ENCODE results near the gene SNRNP27. TPM values are rescaled to one million over a fixed set of nuclear protein-coding genes. Genes with fewer than 3 reads are reported as not detected.
"Not testable (repeated sequence)": the region's sequence is repeated elsewhere in the genome, so short reads cannot be mapped to it uniquely, and the experiment has no call there.

Gene SNRNP27, protein sequence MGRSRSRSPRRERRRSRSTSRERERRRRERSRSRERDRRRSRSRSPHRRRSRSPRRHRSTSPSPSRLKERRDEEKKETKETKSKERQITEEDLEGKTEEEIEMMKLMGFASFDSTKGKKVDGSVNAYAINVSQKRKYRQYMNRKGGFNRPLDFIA
- total RNA-seq (2014; rRNA removed; shearing (Covaris generic)) = 62.8 and 63.7 TPM in 2 replicates

GRCh38 chr2:69893684-69894551, at the start of gene SNRNP27:
Gene SNRNP27 (plus strand): TSS chr2:69893956. CDS start chr2:69893985, 29 bp downstream.
- DNase-seq (ENCODE audit: low spot score) = peak; percentile 66

GRCh38 chr2:69843993-69844392, 49.8 kb upstream of the SNRNP27 start:
- DNase-seq (ENCODE audit: low spot score) = no peak

DNA sequence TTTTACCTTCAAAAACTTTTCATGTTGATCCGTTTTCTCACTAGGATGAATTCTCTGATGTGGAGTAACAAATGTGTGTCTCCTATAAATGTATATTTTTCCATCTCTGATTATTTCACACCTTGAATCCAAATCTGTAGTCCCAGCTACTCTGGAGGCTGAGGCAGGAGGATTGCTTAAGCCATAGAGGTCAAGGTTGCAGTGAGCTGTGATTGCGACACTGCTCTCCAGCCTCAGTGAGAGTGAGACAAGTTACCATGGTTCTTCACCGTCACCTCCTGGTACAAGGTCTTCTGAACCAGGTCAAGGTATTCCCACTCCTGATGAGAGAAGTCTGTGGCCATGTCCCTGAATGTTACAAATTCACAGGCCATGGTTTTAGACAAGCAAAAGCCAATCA, 49.2 kb upstream of the SNRNP27 start:
- DNase-seq (ENCODE audit: low spot score) = no peak

DNA sequence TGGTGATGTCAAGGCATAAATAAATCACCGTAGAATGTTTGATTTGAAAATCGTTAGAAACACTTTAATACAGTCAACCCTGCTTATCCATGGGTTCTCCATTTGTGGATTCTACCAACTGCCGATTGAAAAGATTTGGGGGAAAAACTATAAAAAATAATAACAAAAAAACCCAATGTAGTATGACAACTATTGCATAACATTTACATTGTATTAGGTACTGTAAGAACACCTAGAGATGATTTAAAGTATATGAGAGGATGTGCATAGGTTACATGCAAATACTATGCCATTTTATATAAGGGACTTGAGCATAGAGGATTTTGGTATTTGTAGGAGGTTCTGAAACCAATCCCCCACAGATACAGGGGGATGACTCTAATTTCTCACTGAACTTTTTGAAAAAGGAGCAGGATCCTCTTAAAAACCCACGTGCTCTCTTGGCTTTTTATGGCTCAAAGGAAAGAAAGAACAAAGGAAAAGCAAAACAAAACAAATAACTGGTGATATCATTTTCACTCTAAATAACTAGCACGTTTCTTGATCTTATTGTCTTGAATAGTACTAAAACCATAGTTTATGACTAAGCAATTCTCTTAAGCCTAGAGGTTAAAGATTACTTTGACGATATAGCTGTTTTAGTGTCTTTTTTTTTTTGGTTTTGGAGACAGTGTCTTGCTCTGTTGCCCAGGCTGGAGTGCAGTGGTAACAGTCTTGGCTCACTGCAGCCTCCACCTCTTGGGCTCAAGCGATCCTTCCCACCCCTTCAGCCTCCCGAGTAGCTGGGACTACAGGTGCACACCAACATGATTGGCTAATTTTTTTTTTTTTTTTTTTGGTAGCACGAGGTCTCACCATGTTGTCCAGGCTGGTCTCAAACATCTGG, 47.3 kb upstream of the SNRNP27 start:
- no peak for DNase-seq (ENCODE audit: low spot score)

- no peak for DNase-seq (ENCODE audit: low spot score)
These were observed 46.5 kb upstream of the SNRNP27 start for GRCh38 chr2:69847068-69847828.

- DNase-seq (ENCODE audit: low spot score) = no peak
These were observed 45.5 kb upstream of the SNRNP27 start for GRCh38 chr2:69848186-69848790.

GRCh38 chr2:69858261-69858660, 35.5 kb upstream of the SNRNP27 start:
- no peak for DNase-seq (ENCODE audit: low spot score)

DNA sequence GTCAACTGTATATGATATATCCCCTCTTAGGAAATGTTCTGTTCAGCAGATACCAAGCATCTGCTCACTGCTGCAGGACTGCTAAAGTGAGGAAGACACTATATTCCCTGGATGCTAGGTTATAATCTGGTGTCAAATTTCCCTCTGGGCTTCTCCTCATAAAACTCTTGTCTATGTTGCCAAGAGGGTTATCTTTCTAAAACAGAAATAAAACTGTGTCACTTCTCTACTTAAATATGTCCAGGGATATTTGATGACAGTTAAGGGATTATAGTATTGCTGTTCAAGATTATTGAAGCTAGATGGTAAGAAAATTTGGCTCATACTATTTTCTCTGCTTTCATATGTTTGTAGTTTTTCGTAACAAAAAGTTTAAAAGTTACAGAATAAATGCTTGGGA, 30.5 kb upstream of the SNRNP27 start:
- DNase-seq (ENCODE audit: low spot score) = no peak

DNA sequence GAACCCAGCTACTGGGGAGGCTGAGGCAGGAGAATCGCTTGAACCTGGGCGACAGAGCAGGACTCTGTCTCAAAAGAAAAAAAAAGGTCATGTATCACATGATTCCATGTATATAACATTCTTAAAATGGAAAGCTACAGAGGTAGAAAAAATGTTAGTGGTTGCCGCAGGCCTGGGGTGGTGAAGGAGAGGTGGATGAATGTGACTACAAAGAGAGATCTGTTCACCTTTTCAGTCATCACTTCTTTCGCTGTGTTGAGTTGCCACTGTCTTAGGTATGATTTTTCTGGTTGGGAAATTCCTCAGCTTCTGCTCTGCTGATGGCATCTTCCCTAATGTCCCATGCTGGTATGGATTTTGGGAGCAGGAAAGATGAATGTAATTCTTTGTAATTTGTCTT, 5.3 kb upstream of the SNRNP27 start:
- no peak for DNase-seq (ENCODE audit: low spot score)

DNA sequence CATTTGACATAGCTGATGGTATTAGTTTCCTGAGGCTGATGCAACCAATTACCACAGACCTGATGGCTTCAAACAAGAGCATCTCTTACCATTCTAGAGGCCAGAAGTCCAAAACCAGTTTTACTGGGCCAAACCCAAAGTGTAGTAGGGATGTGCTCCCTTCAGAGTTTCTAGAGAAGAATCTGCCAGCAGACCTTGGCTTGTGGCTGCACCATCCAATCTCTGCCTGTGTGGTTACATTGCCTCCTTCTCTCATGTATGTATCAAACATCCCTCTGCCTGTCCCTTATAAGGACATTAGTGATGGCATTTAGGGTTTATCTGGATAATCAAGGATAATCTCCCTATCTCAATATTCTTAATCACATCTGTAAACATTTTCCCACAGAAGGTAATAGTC, 4.5 kb upstream of the SNRNP27 start:
- no peak for DNase-seq (ENCODE audit: low spot score)

GRCh38 chr2:69890881-69891280, 2.9 kb upstream of the SNRNP27 start:
- DNase-seq (ENCODE audit: low spot score) = no peak

GRCh38 chr2:69892838-69893424, 825 bp upstream of the SNRNP27 start:
- DNase-seq (ENCODE audit: low spot score) = not testable (repeated sequence)

- DNase-seq (ENCODE audit: low spot score) = not testable (repeated sequence)
These were observed 981 bp downstream of the SNRNP27 start for GRCh38 chr2:69894737-69895136.

DNA sequence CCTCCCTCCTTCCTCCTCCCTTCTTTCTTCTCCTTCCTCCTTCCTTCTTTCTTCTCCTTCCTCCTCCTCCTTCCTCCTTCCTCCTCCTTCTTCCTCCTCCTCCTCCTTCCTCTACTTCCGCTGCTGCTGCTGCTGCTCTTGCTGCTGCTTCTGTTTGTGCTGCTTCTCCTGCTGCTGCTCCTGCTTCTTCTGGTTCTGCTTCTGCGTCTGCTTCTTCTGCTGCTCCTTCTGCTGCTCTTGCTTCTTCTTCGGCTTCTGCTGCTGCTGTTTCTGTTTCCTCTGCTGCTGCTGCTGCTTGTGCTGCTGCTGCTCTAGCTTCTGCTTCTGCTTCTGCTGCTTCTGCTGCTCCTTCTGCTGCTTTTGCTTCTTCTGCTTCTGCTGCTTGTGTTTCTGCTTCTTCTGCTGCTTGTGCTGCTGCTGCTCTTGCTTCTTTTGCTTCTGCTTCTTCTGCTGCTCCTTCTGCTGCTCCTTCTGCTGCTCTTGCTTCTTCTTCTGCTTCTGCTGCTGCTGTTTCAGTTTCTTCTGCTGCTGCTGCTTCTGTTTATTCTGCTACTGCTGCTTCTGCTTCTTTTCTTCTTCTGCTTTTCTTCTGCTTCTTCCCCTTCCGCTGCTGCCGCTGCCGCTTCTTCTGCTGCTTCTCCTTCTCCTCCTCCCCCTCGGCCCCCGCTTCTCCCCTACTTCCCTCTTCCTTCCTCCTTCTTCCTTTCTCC, 8.6 kb downstream of the SNRNP27 start:
- no peak for DNase-seq (ENCODE audit: low spot score)

- DNase-seq (ENCODE audit: low spot score) = no peak
These were observed 13.5 kb downstream of the SNRNP27 start for GRCh38 chr2:69907216-69907615.

DNA sequence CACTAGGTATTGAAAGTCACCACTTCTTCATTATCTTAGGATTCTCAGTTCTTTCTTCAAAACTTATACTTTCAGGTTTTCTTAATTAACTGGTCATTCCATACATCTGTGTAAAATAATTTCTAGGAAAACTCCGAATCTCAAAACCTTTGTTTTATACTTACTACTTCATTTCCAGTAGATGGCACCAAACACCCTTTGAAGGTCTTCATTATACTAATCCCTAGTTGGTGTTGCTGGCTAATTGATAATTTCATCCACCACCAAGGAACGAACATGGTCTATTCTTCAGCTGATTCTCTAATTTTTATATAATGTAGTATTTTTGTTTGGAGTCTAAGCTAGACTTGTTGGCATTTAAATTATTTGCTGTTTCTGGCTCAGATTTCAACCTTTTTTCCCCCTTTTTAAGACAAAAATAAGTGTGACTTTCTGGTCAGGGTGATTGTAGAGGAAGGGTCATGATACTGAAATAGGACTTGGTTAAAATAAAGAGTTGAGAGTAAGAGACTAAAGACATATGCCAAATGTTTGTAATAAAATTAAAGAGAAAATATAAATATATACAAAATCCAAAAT, 18.3 kb downstream of the SNRNP27 start:
- peak; percentile 49 for DNase-seq (ENCODE audit: low spot score)

- DNase-seq (ENCODE audit: low spot score) = peak; percentile 100
These were observed 20.6 kb downstream of the SNRNP27 start for GRCh38 chr2:69914164-69914949.

Data from H4 (cell line).